GM23248 (cell line): ENCODE data around the gene GPRIN1.

Experiments used
- EZH2 ChIP-seq: fragments of 200-600 bp; sonication (generic); IDR thresholded peaks from 2 replicates; pipeline ENCODE4 v1.6.1; 2018; ENCODE audit warnings: antibody characterized with exemption, mild to moderate bottlenecking; ENCODE audit not compliant: insufficient read depth, poor library complexity, severe bottlenecking
- EZH2phosphoT487 ChIP-seq: fragments of 200-600 bp; sonication (generic); IDR thresholded peaks from 2 replicates; pipeline ENCODE4 v1.6.1; 2018; ENCODE audit warnings: antibody characterized with exemption, moderate library complexity, mild to moderate bottlenecking, low read depth; ENCODE audit not compliant: insufficient read depth

DNA sequence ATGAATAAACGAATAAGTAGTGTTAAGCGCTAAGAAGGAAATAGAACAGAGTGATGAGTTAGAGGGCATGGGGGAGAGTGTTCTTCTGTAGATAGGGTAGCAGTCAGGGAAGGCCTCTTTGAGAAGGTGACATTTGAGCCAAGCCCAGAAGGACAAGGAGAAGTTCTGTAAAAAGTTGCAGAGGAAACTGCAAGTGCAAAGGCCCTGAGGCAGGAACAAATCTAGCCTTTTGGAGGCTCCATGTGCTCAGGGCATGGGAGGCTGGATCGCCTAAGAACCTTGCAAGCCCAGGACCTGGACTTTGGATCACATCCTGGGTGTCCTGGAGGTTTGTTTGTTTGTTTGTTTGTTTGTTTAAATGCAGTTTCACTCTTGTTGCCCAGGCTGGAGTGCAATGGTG, 28.5 kb upstream of the GPRIN1 start:
- TF ChIP-seq EZH2 = no peak
- TF ChIP-seq EZH2phosphoT487 = no peak
